ENCODE data around the gene ASF1A.

Gene ASF1A

GRCh38 chr6:118886641-118887040, 7.3 kb upstream of the ASF1A start:
- TF ChIP-seq CTCF (IDR thresholded peaks at IDR 0.05), result no peak
- Histone ChIP-seq H3K27me3 (ENCODE audit: control insufficient read depth, insufficient read depth, low read length) (no peaks in the 10 kb centered on the region), H3K4me1 (peaks cover 8% of the 10 kb centered on the region), H3K4me3 (ENCODE audit: low read depth, low read length) (no peak overlapping the region), H3K79me2 (peaks cover 50% of the 10 kb centered on the region), H3K4me2 (ENCODE audit: low read length) (no peak overlapping the region), H3K9me3 (ENCODE audit: control insufficient read depth, low read length) (no peaks in the 10 kb centered on the region), H3K36me3 (ENCODE audit: control insufficient read depth, insufficient read depth, low read length) (no peaks in the 10 kb centered on the region), H2AFZ (no peak overlapping the region), H3K9ac (no peak overlapping the region), H3K27ac (no peak overlapping the region)

GRCh38 chr6:118889163-118889562, 4.8 kb upstream of the ASF1A start:
- Histone ChIP-seq H3K9ac (no peak overlapping the region), H2AFZ (no peak overlapping the region), H3K4me3 (ENCODE audit: low read depth, low read length) (no peak overlapping the region), H3K27ac (no peak overlapping the region), H3K36me3 (ENCODE audit: control insufficient read depth, insufficient read depth, low read length) (no peaks in the 10 kb centered on the region), H3K4me2 (ENCODE audit: low read length) (no peak overlapping the region), H3K4me1 (peaks cover 20% of the 10 kb centered on the region), H3K27me3 (ENCODE audit: control insufficient read depth, insufficient read depth, low read length) (no peaks in the 10 kb centered on the region), H3K79me2 (peaks cover 27% of the 10 kb centered on the region), H3K9me3 (ENCODE audit: control insufficient read depth, low read length) (no peaks in the 10 kb centered on the region)
- no peak for TF ChIP-seq CTCF (IDR thresholded peaks at IDR 0.05)

- Histone ChIP-seq H3K4me1 (peaks cover 12% of the 10 kb centered on the region), H2AFZ (no peak overlapping the region), H3K4me3 (ENCODE audit: low read depth, low read length) (no peak overlapping the region), H3K79me2 (peaks cover 22% of the 10 kb centered on the region), H3K27ac (peak overlapping the region; percentile 98), H3K36me3 (ENCODE audit: control insufficient read depth, insufficient read depth, low read length) (no peaks in the 10 kb centered on the region), H3K4me2 (ENCODE audit: low read length) (no peak overlapping the region), H3K27me3 (ENCODE audit: control insufficient read depth, insufficient read depth, low read length) (no peaks in the 10 kb centered on the region), H3K9ac (no peak overlapping the region), H3K9me3 (ENCODE audit: control insufficient read depth, low read length) (no peaks in the 10 kb centered on the region)
- no peak for TF ChIP-seq CTCF (IDR thresholded peaks at IDR 0.05)
Observed at GRCh38 chr6:118890997-118891790, 2.8 kb upstream of the ASF1A start.

GRCh38 chr6:118892355-118892991, 1.5 kb upstream of the ASF1A start:
- no peaks in the 10 kb centered on the region for H3K27me3 ChIP-seq (ENCODE audit: control insufficient read depth, insufficient read depth, low read length)
- H2AFZ ChIP-seq, result peak overlapping the region; percentile 75
- peaks cover 12% of the 10 kb centered on the region for H3K4me1 ChIP-seq
- no peaks in the 10 kb centered on the region for H3K9me3 ChIP-seq (ENCODE audit: control insufficient read depth, low read length)
- peak overlapping the region; percentile 6 for H3K9ac ChIP-seq
- H3K27ac ChIP-seq, result peak overlapping the region; percentile 98
- peaks cover 21% of the 10 kb centered on the region for H3K79me2 ChIP-seq
- H3K4me3 ChIP-seq (ENCODE audit: low read depth, low read length), result peak overlapping the region; percentile 80
- H3K4me2 ChIP-seq (ENCODE audit: low read length), result peak overlapping the region; percentile 87
- H3K36me3 ChIP-seq (ENCODE audit: control insufficient read depth, insufficient read depth, low read length), result no peaks in the 10 kb centered on the region
- TF ChIP-seq CTCF (IDR thresholded peaks at IDR 0.05), result no peak

All from parathyroid adenoma (tissue), 2 donors.